Caco-2 (cell line): ENCODE measurements around the gene OSTN. TPM values are rescaled to one million over a fixed set of nuclear protein-coding genes. Genes with fewer than 3 reads are reported as not detected.

Experiments
- BruUV-seq: library from RNA; stranded (reverse); fragments of 400-500 nt; replicated peaks from 2 replicates; lab custom pipeline; 2021; lab: Mats Ljungman, UMichigan
- CTCF ChIA-PET: fragments of 300-600 bp; sonication (Branson Sonifier 250); formaldehyde crosslinking; loops from one replicate; lab custom pipeline; 2022; ENCODE audit warnings: antibody characterized with exemption; lab: Charles Lee
- POLR2A ChIA-PET: fragments of 300-600 bp; sonication (Branson Sonifier 250); formaldehyde crosslinking; loops from one replicate; lab custom pipeline; 2022; ENCODE audit warnings: antibody characterized with exemption; lab: Charles Lee
- DNase-seq, 2 experiments: peaks; one replicate each; pipeline versions ENCODE4 v3.0.0 to v3.0.0-alpha.2; 2020 to 2022
- H3K27me3 ChIP-seq: replicated peaks from 2 replicates; pipeline ENCODE4 v1.6.0; 2011; ENCODE audit warnings: low read length; ENCODE audit not compliant: control insufficient read depth, insufficient read depth
- H3K36me3 ChIP-seq: 2 replicates; pipeline ENCODE4 v1.5.1; 2011; ENCODE audit warnings: low read length; ENCODE audit not compliant: control insufficient read depth, insufficient read depth
- H3K4me1 ChIP-seq: fragments of 250-450 bp; sonication (Bioruptor Pico); 2 replicates; pipeline ENCODE4 v1.5.1; 2020; ENCODE audit warnings: mild to moderate bottlenecking
- H3K4me3 ChIP-seq: 2 replicates; pipeline ENCODE4 v1.5.1; 2011; ENCODE audit warnings: low read depth, mild to moderate bottlenecking, control low read depth, low read length
- H3K9me3 ChIP-seq: fragments of 250-450 bp; sonication (Bioruptor Pico); 2 replicates; pipeline ENCODE4 v1.5.1; 2020; ENCODE audit warnings: mild to moderate bottlenecking, moderate library complexity
- H3K27ac Mint-ChIP-seq: one replicate; pipeline ENCODE4 v1.8.0; 2022; ENCODE audit warnings: mixed read lengths; ENCODE audit not compliant: unreplicated experiment
- H3K27me3 Mint-ChIP-seq: one replicate; pipeline ENCODE4 v1.8.0; 2022; ENCODE audit warnings: mixed read lengths; ENCODE audit not compliant: insufficient read depth, unreplicated experiment
- H3K36me3 Mint-ChIP-seq: one replicate; pipeline ENCODE4 v1.8.0; 2022; ENCODE audit warnings: mild to moderate bottlenecking, mixed read lengths; ENCODE audit not compliant: insufficient read depth, unreplicated experiment
- H3K4me1 Mint-ChIP-seq: one replicate; pipeline ENCODE4 v1.8.0; 2022; ENCODE audit warnings: low read depth, mixed read lengths; ENCODE audit not compliant: unreplicated experiment
- H3K4me3 Mint-ChIP-seq: one replicate; pipeline ENCODE4 v1.8.0; 2022; ENCODE audit warnings: mild to moderate bottlenecking, moderate library complexity, mixed read lengths; ENCODE audit not compliant: unreplicated experiment
- H3K9me3 Mint-ChIP-seq: one replicate; pipeline ENCODE4 v1.8.0; 2022; ENCODE audit warnings: mixed read lengths; ENCODE audit not compliant: unreplicated experiment
- CTCF ChIP-seq, 2 experiments: fragments of 200-600 bp in 1 of 2; IDR thresholded peaks; 1 replicate in 1 of 2; 2 replicates in 1 of 2; pipeline versions ENCODE4 v1.5.1 to v1.8.0; 2011 to 2022; ENCODE audit warnings: antibody characterized with exemption in 1 of 2, control low read depth in 1 of 2, inconsistent platforms in 1 of 2, low read depth in 1 of 2, low read length in 1 of 2, mild to moderate bottlenecking in 1 of 2, moderate library complexity in 1 of 2; ENCODE audit not compliant: insufficient read depth in 1 of 2, severe bottlenecking in 1 of 2, unreplicated experiment in 1 of 2
- intact Hi-C: fragments of 100-400 bp; cut with micrococcal nuclease; formaldehyde crosslinking; loops from one replicate; pipeline ENCODE4 v1.10.0; 2022; ENCODE audit not compliant: unreplicated experiment
- total RNA-seq: library from RNA; stranded (reverse); gene quantifications from 2 replicates; pipeline ENCODE4 v1.2.3, GENCODE V29; 2022

Gene OSTN
- total RNA-seq, 1 experiment from 2014 or later, result not detected

- no peak overlapping the region for H3K4me3 ChIP-seq
- H3K27me3 ChIP-seq, result no peaks in the 10 kb centered on the region
- H3K27ac Mint-ChIP-seq, result no peak overlapping the region
- H3K4me3 Mint-ChIP-seq, result no peak overlapping the region
- intact Hi-C loops, result no loop called here
- peaks cover 20% of the 10 kb centered on the region for H3K4me1 Mint-ChIP-seq
- peaks cover 10% of the 10 kb centered on the region; the same call in 1 of the 2 replicates for H3K4me1 ChIP-seq
- no peaks in the 10 kb centered on the region for H3K9me3 ChIP-seq
- H3K36me3 Mint-ChIP-seq, result no peaks in the 10 kb centered on the region
- H3K9me3 Mint-ChIP-seq, result no peaks in the 10 kb centered on the region
- H3K27me3 Mint-ChIP-seq, result no peaks in the 10 kb centered on the region
- no TSS peak for BruUV-seq
- POLR2A ChIA-PET, result no interaction called here
- DNase-seq, result no peak
- TF ChIP-seq CTCF (IDR thresholded peaks at IDR 0.05; ENCODE audit: insufficient read depth in 1 of 2, low read depth in 1 of 2, low read length in 1 of 2, severe bottlenecking in 1 of 2, unreplicated experiment in 1 of 2), result no peak
- CTCF ChIA-PET, result no interaction called here
- H3K36me3 ChIP-seq, result no peaks in the 10 kb centered on the region
Measured at GRCh38 chr3:191234216-191234615, 35.2 kb downstream of the OSTN start.

GRCh38 chr3:191235331-191236314 is 36.6 kb downstream of the OSTN start:
- DNase-seq, result no peak
- H3K4me3 Mint-ChIP-seq, result no peak overlapping the region
- H3K4me1 Mint-ChIP-seq, result peaks cover 21% of the 10 kb centered on the region
- intact Hi-C loops, result no loop called here
- Histone ChIP-seq H3K4me1 (peaks cover 10% of the 10 kb centered on the region; the same call in 1 of the 2 replicates), H3K27me3 (no peaks in the 10 kb centered on the region), H3K36me3 (no peaks in the 10 kb centered on the region), H3K4me3 (no peak overlapping the region), H3K9me3 (no peaks in the 10 kb centered on the region)
- ChIA-PET POLR2A (no interaction called here), CTCF (no interaction called here)
- no peaks in the 10 kb centered on the region for H3K9me3 Mint-ChIP-seq
- H3K27ac Mint-ChIP-seq, result no peak overlapping the region
- BruUV-seq, result no TSS peak
- no peaks in the 10 kb centered on the region for H3K27me3 Mint-ChIP-seq
- no peak for TF ChIP-seq CTCF (IDR thresholded peaks at IDR 0.05; ENCODE audit: insufficient read depth in 1 of 2, low read depth in 1 of 2, low read length in 1 of 2, severe bottlenecking in 1 of 2, unreplicated experiment in 1 of 2)
- no peaks in the 10 kb centered on the region for H3K36me3 Mint-ChIP-seq

- no peak for TF ChIP-seq CTCF (IDR thresholded peaks at IDR 0.05; ENCODE audit: insufficient read depth in 1 of 2, low read depth in 1 of 2, low read length in 1 of 2, severe bottlenecking in 1 of 2, unreplicated experiment in 1 of 2)
- peaks cover 21% of the 10 kb centered on the region for H3K4me1 Mint-ChIP-seq
- BruUV-seq, result no TSS peak
- H3K9me3 Mint-ChIP-seq, result no peaks in the 10 kb centered on the region
- no peaks in the 10 kb centered on the region for H3K27me3 Mint-ChIP-seq
- no peak for DNase-seq
- CTCF ChIA-PET, result no interaction called here
- peaks cover 10% of the 10 kb centered on the region; the same call in 1 of the 2 replicates for H3K4me1 ChIP-seq
- H3K36me3 Mint-ChIP-seq, result no peaks in the 10 kb centered on the region
- no peaks in the 10 kb centered on the region for H3K36me3 ChIP-seq
- H3K9me3 ChIP-seq, result no peaks in the 10 kb centered on the region
- POLR2A ChIA-PET, result no interaction called here
- intact Hi-C loops, result no loop called here
- H3K27ac Mint-ChIP-seq, result no peak overlapping the region
- no peak overlapping the region for H3K4me3 ChIP-seq
- no peak overlapping the region for H3K4me3 Mint-ChIP-seq
- H3K27me3 ChIP-seq, result no peaks in the 10 kb centered on the region
Measured at GRCh38 chr3:191236646-191237045, 37.6 kb downstream of the OSTN start.
